IMR-90 (cell line): ENCODE data around the gene ATP5ME. TPM values are rescaled to one million over a fixed set of nuclear protein-coding genes. Genes with fewer than 3 reads are reported as not detected.
A peak's percentile ranks its signal among the peaks of the same experiment; 100 is the strongest.

Source experiments
- ATAC-seq: fragments of 200-7000 bp; cut with Tn5 transposase; 2 replicates; pipeline ENCODE4 v1.9.1; 2020; ENCODE audit warnings: low read depth, mild to moderate bottlenecking, moderate library complexity
- BruUV-seq: library from RNA; stranded (reverse); fragments of 400-500 nt; replicated peaks from 2 replicates; lab custom pipeline; 2021; lab: Mats Ljungman, UMichigan
- CTCF ChIA-PET: fragments of 300-600 bp; formaldehyde crosslinking; extraction: SDS; loops from one replicate; lab custom pipeline; 2021; ENCODE audit warnings: antibody characterized with exemption; lab: Yijun Ruan, JAX
- POLR2A ChIA-PET: fragments of 300-600 bp; sonication (Branson Sonifier 250); formaldehyde crosslinking; loops from one replicate; lab custom pipeline; 2022; ENCODE audit warnings: antibody characterized with exemption; ENCODE audit not compliant: unreplicated experiment; lab: Charles Lee
- DNase-seq: peaks from one replicate; pipeline ENCODE4 v3.0.0; 2013
- H2AFZ ChIP-seq: replicated peaks from 2 replicates; pipeline ENCODE3; 2013; ENCODE audit warnings: low read length, mild to moderate bottlenecking; ENCODE audit not compliant: poor library complexity
- H2AK5ac ChIP-seq: 2 replicates; pipeline ENCODE4 v1.6.1; 2013; ENCODE audit warnings: low read depth, low read length, inconsistent platforms
- H2AK9ac ChIP-seq: replicated peaks from 2 replicates; pipeline ENCODE3; 2013; ENCODE audit warnings: mild to moderate bottlenecking, low read depth, low read length, moderate library complexity; ENCODE audit not compliant: poor library complexity
- H2BK120ac ChIP-seq: 2 replicates; pipeline ENCODE4 v1.6.1; 2013; ENCODE audit warnings: low read depth, low read length, inconsistent platforms
- H2BK15ac ChIP-seq: 3 replicates; pipeline ENCODE4 v1.6.1; 2013; ENCODE audit warnings: low read depth, low read length, inconsistent platforms
- H2BK20ac ChIP-seq: 2 replicates; pipeline ENCODE4 v1.6.1; 2013; ENCODE audit warnings: low read depth, mild to moderate bottlenecking, inconsistent platforms, low read length, moderate library complexity
- H2BK5ac ChIP-seq: 2 replicates; pipeline ENCODE4 v1.6.1; 2013; ENCODE audit warnings: mild to moderate bottlenecking, low read depth, low read length, inconsistent platforms; ENCODE audit not compliant: poor library complexity, severe bottlenecking
- H3K14ac ChIP-seq: replicated peaks from 2 replicates; pipeline ENCODE4 v1.6.1; 2013; ENCODE audit warnings: low read depth, low read length, inconsistent platforms
- H3K18ac ChIP-seq: 2 replicates; pipeline ENCODE4 v1.6.1; 2013; ENCODE audit warnings: low read depth, low read length, control low read depth
- H3K23ac ChIP-seq: 2 replicates; pipeline ENCODE4 v1.6.1; 2013; ENCODE audit warnings: low read depth, low read length, inconsistent platforms
- H3K27ac ChIP-seq: 2 replicates; pipeline ENCODE4 v1.5.1; 2013; ENCODE audit warnings: mild to moderate bottlenecking, control low read depth, low read length; ENCODE audit not compliant: insufficient read depth
- H3K27me3 ChIP-seq: 2 replicates; pipeline ENCODE4 v1.6.1; 2013; ENCODE audit warnings: low read length; ENCODE audit not compliant: control insufficient read depth, insufficient read depth
- H3K36me3 ChIP-seq: 2 replicates; pipeline ENCODE4 v1.6.1; 2013; ENCODE audit warnings: low read length, mixed read lengths; ENCODE audit not compliant: control insufficient read depth, insufficient read depth
- H3K4ac ChIP-seq: 2 replicates; pipeline ENCODE4 v1.6.1; 2013; ENCODE audit warnings: low read depth, low read length, inconsistent platforms
- H3K4me1 ChIP-seq: 2 replicates; pipeline ENCODE4 v1.6.1; 2013; ENCODE audit warnings: low read length, mixed read lengths; ENCODE audit not compliant: control insufficient read depth, insufficient read depth
- H3K4me2 ChIP-seq: 2 replicates; pipeline ENCODE4 v1.6.1; 2013; ENCODE audit warnings: low read depth, mild to moderate bottlenecking, control low read depth, low read length, moderate library complexity
- H3K4me3 ChIP-seq: 2 replicates; pipeline ENCODE4 v1.5.1; 2013; ENCODE audit warnings: low read depth, mild to moderate bottlenecking, control low read depth, low read length, moderate library complexity; ENCODE audit not compliant: insufficient read depth
- H3K56ac ChIP-seq: 2 replicates; pipeline ENCODE4 v1.6.1; 2013; ENCODE audit warnings: low read length, inconsistent platforms; ENCODE audit not compliant: insufficient read depth; ENCODE audit errors: extremely low read depth
- H3K79me1 ChIP-seq, 2 experiments: 2 replicates each; pipeline ENCODE4 v1.6.1; 2013; ENCODE audit warnings: low read length in 2 of 2, inconsistent platforms in 1 of 2, low read depth in 1 of 2
- H3K9ac ChIP-seq: 2 replicates; pipeline ENCODE4 v1.6.1; 2013; ENCODE audit warnings: low read depth, low read length, control low read depth
- H3K9me1 ChIP-seq: 2 replicates; pipeline ENCODE4 v1.6.1; 2013; ENCODE audit warnings: low read length, inconsistent platforms; ENCODE audit not compliant: insufficient read depth
- H3K9me3 ChIP-seq: 2 replicates; pipeline ENCODE4 v1.6.1; 2013; ENCODE audit warnings: low read length; ENCODE audit not compliant: control insufficient read depth, insufficient read depth
- H4K20me1 ChIP-seq: 2 replicates; pipeline ENCODE4 v1.6.1; 2013; ENCODE audit warnings: low read length, inconsistent platforms; ENCODE audit not compliant: insufficient read depth
- H4K5ac ChIP-seq: 2 replicates; pipeline ENCODE4 v1.6.1; 2013; ENCODE audit warnings: mild to moderate bottlenecking, low read depth, low read length, control low read depth
- H4K8ac ChIP-seq, 2 experiments: 2 replicates each; pipeline ENCODE4 v1.6.1; 2013; ENCODE audit warnings: low read depth in 2 of 2, low read length in 2 of 2, control low read depth in 1 of 2, inconsistent platforms in 1 of 2
- H4K91ac ChIP-seq: 2 replicates; pipeline ENCODE4 v1.6.1; 2013; ENCODE audit warnings: low read depth, low read length, inconsistent platforms; ENCODE audit not compliant: insufficient read depth
- BHLHE40 ChIP-seq: fragments of 150-350 bp; IDR thresholded peaks from 2 replicates; pipeline ENCODE4 v1.6.1; 2016; ENCODE audit warnings: mild to moderate bottlenecking, low read depth, low read length
- CEBPB ChIP-seq: IDR thresholded peaks from 2 replicates; pipeline ENCODE4 v1.6.1; 2012; ENCODE audit warnings: low read depth, low read length, improper control_type of control experiment
- CHD1 ChIP-seq: IDR thresholded peaks from 2 replicates; pipeline ENCODE4 v1.6.1; 2012; ENCODE audit warnings: low read depth, low read length, improper control_type of control experiment
- FOS ChIP-seq: fragments of 150-350 bp; IDR thresholded peaks from 2 replicates; pipeline ENCODE4 v1.6.1; 2016; ENCODE audit warnings: low read depth, low read length
- MAFK ChIP-seq: IDR thresholded peaks from 2 replicates; pipeline ENCODE4 v1.6.1; 2012; ENCODE audit warnings: low read depth, low read length, improper control_type of control experiment
- MAZ ChIP-seq: IDR thresholded peaks from 2 replicates; pipeline ENCODE4 v1.6.1; 2012; ENCODE audit warnings: low read depth, mild to moderate bottlenecking, low read length, improper control_type of control experiment, moderate library complexity, borderline replicate concordance
- MXI1 ChIP-seq: IDR thresholded peaks from 2 replicates; pipeline ENCODE4 v1.6.1; 2012; ENCODE audit warnings: low read depth, mild to moderate bottlenecking, low read length, moderate library complexity, borderline replicate concordance
- NFE2L2 ChIP-seq: fragments of 150-350 bp; IDR thresholded peaks from 2 replicates; pipeline ENCODE4 v1.6.1; 2016; ENCODE audit warnings: low read depth, mild to moderate bottlenecking, low read length
- POLR2A ChIP-seq: IDR thresholded peaks from 2 replicates; pipeline ENCODE4 v1.6.1; 2012; ENCODE audit warnings: mild to moderate bottlenecking, low read depth, low read length
- RAD21 ChIP-seq: IDR thresholded peaks from 2 replicates; pipeline ENCODE4 v1.6.1; 2012; ENCODE audit warnings: low read length, improper control_type of control experiment
- RCOR1 ChIP-seq: IDR thresholded peaks from 2 replicates; pipeline ENCODE4 v1.6.1; 2012; ENCODE audit warnings: mild to moderate bottlenecking, low read length, improper control_type of control experiment; ENCODE audit not compliant: insufficient replicate concordance
- RFX5 ChIP-seq: IDR thresholded peaks from 2 replicates; pipeline ENCODE4 v1.8.0; 2012; ENCODE audit warnings: low read depth, mild to moderate bottlenecking, low read length, moderate library complexity
- SMC3 ChIP-seq: fragments of 150-350 bp; IDR thresholded peaks from 2 replicates; pipeline ENCODE4 v1.6.1; 2016; ENCODE audit warnings: low read depth, mild to moderate bottlenecking, antibody characterized with exemption, low read length, moderate library complexity
- USF2 ChIP-seq: fragments of 150-350 bp; IDR thresholded peaks from 2 replicates; pipeline ENCODE4 v1.6.1; 2017; ENCODE audit warnings: mild to moderate bottlenecking, antibody characterized with exemption, low read length, low read depth
- WGBS, 2 experiments: methylation state at CpG; one replicate each; pipeline versions ENCODE4 v1.1.5 to v1.1.7; 2013; ENCODE audit warnings: missing lambda C conversion rate in 2 of 2; ENCODE audit not compliant: insufficient read length in 1 of 2; ENCODE audit errors: extremely low coverage in 2 of 2; 5-methylcytosine and 5-hydroxymethylcytosine counted together
- dilution Hi-C: fragments of 300-500 bp; cut with HindIII; formaldehyde crosslinking; loops from one replicate; pipeline ENCODE4 v1.14.3; 2018; ENCODE audit warnings: low sequenced_read_pairs; ENCODE audit not compliant: unreplicated experiment
- in situ Hi-C: fragments of 300-500 bp; cut with MboI; formaldehyde crosslinking; loops from 3 replicates; pipeline ENCODE4 v1.14.3; 2019; ENCODE audit warnings: low sequenced_read_pairs, inconsistent platforms, mixed read lengths
- intact Hi-C: fragments of 100-400 bp; cut with micrococcal nuclease; formaldehyde crosslinking; loops from 2 replicates; pipeline ENCODE4 v1.10.0; 2022
- polyA plus RNA-seq, 3 experiments: library from polyadenylated mRNA; depleted of rRNA; stranded (reverse); fragments of >200 nt; gene quantifications; 2 replicates each; pipeline ENCODE4 v1.2.3, GENCODE V29; 2012; ENCODE audit warnings: low replicate concordance in 1 of 3
- total RNA-seq: library from RNA; depleted of rRNA; stranded (reverse); fragments of >200 nt; gene quantifications from 2 replicates; pipeline ENCODE4 v1.2.3, GENCODE V29; 2012
- TF ChIP-seq, protein P1 (sequence below): fragments of 150-350 bp; IDR thresholded peaks from 2 replicates; pipeline ENCODE4 v1.6.1; 2016; ENCODE audit warnings: low read depth, mild to moderate bottlenecking, low read length, moderate library complexity, borderline replicate concordance
- TF ChIP-seq, protein P2 (sequence below): conservative IDR thresholded peaks from 2 replicates; pipeline ENCODE4 v1.5.1; 2012; ENCODE audit warnings: mild to moderate bottlenecking, low read depth, low read length, improper control_type of control experiment

The ATP5ME gene
- total and polyA plus RNA-seq, 2 of the 4 experiments (the other 2 are of a cell fraction): 39.3 to 603 TPM

GRCh38 chr4:707929-708630, 34.0 kb upstream of the ATP5ME start:
- intact Hi-C loops (no loop called here), dilution Hi-C loops (no loop called here), in situ Hi-C loops (no loop called here)
- Histone ChIP-seq H2BK15ac (no peak overlapping the region), H3K56ac (no peak overlapping the region), H3K9ac (no peak overlapping the region), H2AK9ac (peak overlapping the region; percentile 71), H2BK120ac (no peak overlapping the region), H3K4me1 (peaks cover 14% of the 10 kb centered on the region; the same call in 1 of the 2 replicates), H3K14ac (no peak overlapping the region), H2BK20ac (no peak overlapping the region), H3K36me3 (peaks cover 7% of the 10 kb centered on the region), H2AK5ac (no peak overlapping the region), H3K79me1 (peaks cover 15 to 39% of the 10 kb centered on the region in 2 experiments; a peak in 3 of 4 replicates), H2AFZ (no peak overlapping the region), H3K18ac (no peak overlapping the region), H3K4ac (no peak overlapping the region), H3K4me2 (peak overlapping the region; percentile 42), H4K91ac (no peak overlapping the region), H3K9me1 (peaks cover 13% of the 10 kb centered on the region), H4K8ac (no peak overlapping the region), H4K20me1 (peaks cover 46% of the 10 kb centered on the region), H3K27me3 (no peaks in the 10 kb centered on the region; the same call in 1 of the 2 replicates), H4K5ac (no peak overlapping the region), H3K4me3 (no peak overlapping the region), H2BK5ac (no peak overlapping the region), H3K23ac (no peak overlapping the region; the same call in 1 of the 2 replicates), H3K9me3 (no peaks in the 10 kb centered on the region), H3K27ac (no peak overlapping the region)
- no peak for ATAC-seq
- no peak for TF ChIP-seq USF2
- TF ChIP-seq, protein P1, sequence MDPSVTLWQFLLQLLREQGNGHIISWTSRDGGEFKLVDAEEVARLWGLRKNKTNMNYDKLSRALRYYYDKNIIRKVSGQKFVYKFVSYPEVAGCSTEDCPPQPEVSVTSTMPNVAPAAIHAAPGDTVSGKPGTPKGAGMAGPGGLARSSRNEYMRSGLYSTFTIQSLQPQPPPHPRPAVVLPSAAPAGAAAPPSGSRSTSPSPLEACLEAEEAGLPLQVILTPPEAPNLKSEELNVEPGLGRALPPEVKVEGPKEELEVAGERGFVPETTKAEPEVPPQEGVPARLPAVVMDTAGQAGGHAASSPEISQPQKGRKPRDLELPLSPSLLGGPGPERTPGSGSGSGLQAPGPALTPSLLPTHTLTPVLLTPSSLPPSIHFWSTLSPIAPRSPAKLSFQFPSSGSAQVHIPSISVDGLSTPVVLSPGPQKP: no peak
- no peak for TF ChIP-seq CEBPB
- TF ChIP-seq SMC3: no peak
- TF ChIP-seq BHLHE40: no peak
- no peak for TF ChIP-seq NFE2L2
- TF ChIP-seq CHD1: no peak
- TF ChIP-seq POLR2A: no peak
- no peak for TF ChIP-seq MAZ
- no peak for TF ChIP-seq MXI1
- TF ChIP-seq MAFK: no peak
- TF ChIP-seq RFX5: no peak
- TF ChIP-seq, protein P2, sequence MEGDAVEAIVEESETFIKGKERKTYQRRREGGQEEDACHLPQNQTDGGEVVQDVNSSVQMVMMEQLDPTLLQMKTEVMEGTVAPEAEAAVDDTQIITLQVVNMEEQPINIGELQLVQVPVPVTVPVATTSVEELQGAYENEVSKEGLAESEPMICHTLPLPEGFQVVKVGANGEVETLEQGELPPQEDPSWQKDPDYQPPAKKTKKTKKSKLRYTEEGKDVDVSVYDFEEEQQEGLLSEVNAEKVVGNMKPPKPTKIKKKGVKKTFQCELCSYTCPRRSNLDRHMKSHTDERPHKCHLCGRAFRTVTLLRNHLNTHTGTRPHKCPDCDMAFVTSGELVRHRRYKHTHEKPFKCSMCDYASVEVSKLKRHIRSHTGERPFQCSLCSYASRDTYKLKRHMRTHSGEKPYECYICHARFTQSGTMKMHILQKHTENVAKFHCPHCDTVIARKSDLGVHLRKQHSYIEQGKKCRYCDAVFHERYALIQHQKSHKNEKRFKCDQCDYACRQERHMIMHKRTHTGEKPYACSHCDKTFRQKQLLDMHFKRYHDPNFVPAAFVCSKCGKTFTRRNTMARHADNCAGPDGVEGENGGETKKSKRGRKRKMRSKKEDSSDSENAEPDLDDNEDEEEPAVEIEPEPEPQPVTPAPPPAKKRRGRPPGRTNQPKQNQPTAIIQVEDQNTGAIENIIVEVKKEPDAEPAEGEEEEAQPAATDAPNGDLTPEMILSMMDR: no peak
- no peak for TF ChIP-seq FOS
- TF ChIP-seq RCOR1: no peak
- TF ChIP-seq RAD21: no peak
- ChIA-PET POLR2A (no interaction called here), CTCF (no interaction called here)
- no TSS peak for BruUV-seq
- 59% methylated on average over 3 of the region's 11 CpGs; no CpG with 5 or more reads in 1 of the 2 experiments for WGBS, 2 experiments
- no peak for DNase-seq
